ENCODE results near the gene PHC2. TPM values are rescaled to one million over a fixed set of nuclear protein-coding genes. Genes with fewer than 3 reads are reported as not detected.

Gene PHC2
- total RNA-seq, 1 donor from 2014 or later: 155 TPM

- no peaks in the 10 kb centered on the region for H3K9me3 Mint-ChIP-seq
- H3K36me3 Mint-ChIP-seq (ENCODE audit: low read depth): peaks cover 27% of the 10 kb centered on the region
- H3K27me3 Mint-ChIP-seq (ENCODE audit: low read depth): no peaks in the 10 kb centered on the region
- H3K27ac Mint-ChIP-seq (ENCODE audit: unreplicated experiment): no peak overlapping the region
- H3K4me3 Mint-ChIP-seq: no peak overlapping the region
- peaks cover under 1% of the 10 kb centered on the region for H3K4me1 Mint-ChIP-seq
- DNase-seq (ENCODE audit: low read depth, low spot score): no peak
- TF ChIP-seq CTCF (conservative IDR thresholded peaks at IDR 0.05): no peak
Measured at GRCh38 chr1:33297911-33298622, 132.8 kb downstream of the PHC2 start.

DNA sequence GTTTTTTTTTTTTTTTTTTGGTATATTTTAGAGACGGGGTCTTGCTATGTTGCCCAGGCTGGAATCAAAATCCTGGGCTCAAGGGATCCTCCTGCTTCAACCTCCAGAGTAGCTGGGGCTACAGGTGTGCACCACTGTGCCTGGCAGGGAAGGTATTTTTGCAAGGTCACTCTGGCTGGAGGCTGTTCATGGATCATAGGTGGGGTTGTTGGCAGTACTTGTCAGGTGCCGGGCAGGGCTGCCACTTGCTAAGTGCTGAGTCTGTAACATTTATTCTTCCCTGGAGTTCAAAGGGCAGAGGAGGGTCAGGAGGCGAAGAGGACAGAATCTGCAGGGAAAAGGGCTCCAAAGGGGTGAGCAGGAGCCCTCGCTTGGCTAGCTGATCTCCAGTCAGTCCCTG is 134.1 kb downstream of the PHC2 start:
- H3K9me3 Mint-ChIP-seq: no peaks in the 10 kb centered on the region
- DNase-seq (ENCODE audit: low read depth, low spot score): no peak
- peaks cover 22% of the 10 kb centered on the region for H3K36me3 Mint-ChIP-seq (ENCODE audit: low read depth)
- no peaks in the 10 kb centered on the region for H3K27me3 Mint-ChIP-seq (ENCODE audit: low read depth)
- TF ChIP-seq CTCF (conservative IDR thresholded peaks at IDR 0.05): no peak
- H3K27ac Mint-ChIP-seq (ENCODE audit: unreplicated experiment): no peak overlapping the region
- H3K4me1 Mint-ChIP-seq: no peaks in the 10 kb centered on the region
- no peak overlapping the region for H3K4me3 Mint-ChIP-seq

DNA sequence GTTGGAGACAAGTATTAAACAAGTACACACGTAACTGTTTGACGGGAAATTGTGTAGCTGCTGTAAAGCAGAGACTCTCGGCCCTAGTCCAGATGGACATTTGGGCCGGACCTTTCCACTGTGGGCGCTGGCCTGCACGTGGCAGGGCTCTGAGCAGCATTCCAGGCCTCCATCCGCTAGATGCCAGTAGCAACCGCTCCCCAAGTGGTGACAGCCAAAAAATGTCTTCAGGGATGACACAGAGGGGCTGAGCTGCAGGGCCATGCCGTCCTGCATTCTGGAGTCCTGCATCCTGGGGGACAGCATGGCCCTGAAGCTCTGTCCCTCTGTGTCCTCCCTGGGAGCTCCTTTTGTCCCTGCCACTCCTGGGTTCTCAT is 134.8 kb downstream of the PHC2 start:
- H3K9me3 Mint-ChIP-seq: no peaks in the 10 kb centered on the region
- no peaks in the 10 kb centered on the region for H3K4me1 Mint-ChIP-seq
- H3K27ac Mint-ChIP-seq (ENCODE audit: unreplicated experiment): no peak overlapping the region
- no peaks in the 10 kb centered on the region for H3K27me3 Mint-ChIP-seq (ENCODE audit: low read depth)
- TF ChIP-seq CTCF (conservative IDR thresholded peaks at IDR 0.05): no peak
- peaks cover 17% of the 10 kb centered on the region for H3K36me3 Mint-ChIP-seq (ENCODE audit: low read depth)
- H3K4me3 Mint-ChIP-seq: no peak overlapping the region
- no peak for DNase-seq (ENCODE audit: low read depth, low spot score)

- Mint-ChIP-seq H3K36me3 (ENCODE audit: low read depth) (peaks cover 18% of the 10 kb centered on the region), H3K4me3 (peak overlapping the region; percentile 23), H3K27me3 (ENCODE audit: low read depth) (no peaks in the 10 kb centered on the region), H3K27ac (ENCODE audit: unreplicated experiment) (no peak overlapping the region), H3K4me1 (no peaks in the 10 kb centered on the region), H3K9me3 (no peaks in the 10 kb centered on the region)
- TF ChIP-seq CTCF (conservative IDR thresholded peaks at IDR 0.05): peak; percentile 97
- DNase-seq (ENCODE audit: low read depth, low spot score): peak; percentile 95
Measured at GRCh38 chr1:33295450-33296081, 135.3 kb downstream of the PHC2 start.

DNA sequence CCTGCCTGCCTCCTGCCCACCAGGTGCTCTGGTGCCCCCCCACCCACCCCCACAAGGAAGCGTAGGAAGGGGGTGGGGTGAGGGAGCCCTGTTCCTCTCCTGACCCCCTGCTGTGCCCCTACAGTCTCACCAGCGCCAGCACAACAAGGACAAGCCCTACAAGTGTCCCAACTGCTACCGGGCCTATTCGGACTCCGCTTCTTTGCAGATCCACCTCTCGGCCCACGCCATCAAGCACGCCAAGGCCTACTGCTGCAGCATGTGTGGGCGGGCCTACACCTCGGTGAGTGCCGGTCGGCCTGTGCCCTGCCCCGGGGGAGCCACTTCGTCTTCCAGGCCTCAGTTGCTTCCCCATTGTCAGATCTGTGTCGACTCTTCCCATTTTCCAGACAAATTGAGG is 135.9 kb downstream of the PHC2 start:
- DNase-seq (ENCODE audit: low read depth, low spot score): no peak

More for the DNA sequence above, 135.9 kb downstream of the PHC2 start:
- no peaks in the 10 kb centered on the region for H3K27me3 Mint-ChIP-seq (ENCODE audit: low read depth)
- H3K4me3 Mint-ChIP-seq: no peak overlapping the region
- no peak overlapping the region for H3K27ac Mint-ChIP-seq (ENCODE audit: unreplicated experiment)
- no peaks in the 10 kb centered on the region for H3K9me3 Mint-ChIP-seq
- peaks cover 19% of the 10 kb centered on the region for H3K36me3 Mint-ChIP-seq (ENCODE audit: low read depth)
- H3K4me1 Mint-ChIP-seq: no peaks in the 10 kb centered on the region
- no peak for TF ChIP-seq CTCF (conservative IDR thresholded peaks at IDR 0.05)

All from neural crest cell (in vitro differentiated cells).